Breast epithelium (tissue), 3 donors: ENCODE measurements around the gene MRPL11.

Experiments
- POLR2A ChIP-seq: fragments of 450-650 bp; IDR thresholded peaks from one replicate; pipeline ENCODE4 v1.6.1; 2016; ENCODE audit warnings: antibody characterized with exemption, mild to moderate bottlenecking, moderate library complexity
- POLR2AphosphoS5 ChIP-seq, 3 donors: sonication (generic); formaldehyde crosslinking; IDR thresholded peaks; one replicate each; pipeline ENCODE4 v1.6.1; 2017; ENCODE audit warnings: antibody characterized with exemption in 3 of 3
- TF ChIP-seq, protein P1 (sequence below), 3 donors: fragments of 450-650 bp; IDR thresholded peaks; one replicate each; pipeline ENCODE4 v1.5.1; 2016 to 2017; ENCODE audit warnings: antibody characterized with exemption in 3 of 3, mild to moderate bottlenecking in 3 of 3, moderate library complexity in 3 of 3

DNA sequence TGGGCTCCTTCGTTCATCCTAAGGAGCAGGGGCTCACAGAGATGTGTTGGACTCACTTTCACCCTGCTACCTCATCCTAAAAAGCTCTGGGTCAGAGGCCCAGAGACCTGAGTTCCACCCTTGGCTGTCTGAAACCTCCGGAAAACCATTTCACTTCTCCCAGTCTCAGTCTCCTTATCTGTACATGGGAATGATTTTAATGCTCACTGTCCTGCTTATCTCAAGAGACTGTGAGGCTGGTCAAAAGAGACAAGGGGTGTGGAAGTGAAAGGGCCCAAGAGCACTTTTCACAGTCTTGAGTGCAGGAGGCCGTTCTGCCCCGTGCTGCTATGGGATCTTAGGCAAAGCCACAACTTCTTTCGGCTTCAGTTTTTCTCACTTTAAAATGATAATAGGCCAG lies 31.0 kb downstream of the MRPL11 start:
- TF ChIP-seq POLR2A (no peak), POLR2AphosphoS5 (IDR thresholded peaks at IDR 0.05) (no peak)
- TF ChIP-seq, protein P1, sequence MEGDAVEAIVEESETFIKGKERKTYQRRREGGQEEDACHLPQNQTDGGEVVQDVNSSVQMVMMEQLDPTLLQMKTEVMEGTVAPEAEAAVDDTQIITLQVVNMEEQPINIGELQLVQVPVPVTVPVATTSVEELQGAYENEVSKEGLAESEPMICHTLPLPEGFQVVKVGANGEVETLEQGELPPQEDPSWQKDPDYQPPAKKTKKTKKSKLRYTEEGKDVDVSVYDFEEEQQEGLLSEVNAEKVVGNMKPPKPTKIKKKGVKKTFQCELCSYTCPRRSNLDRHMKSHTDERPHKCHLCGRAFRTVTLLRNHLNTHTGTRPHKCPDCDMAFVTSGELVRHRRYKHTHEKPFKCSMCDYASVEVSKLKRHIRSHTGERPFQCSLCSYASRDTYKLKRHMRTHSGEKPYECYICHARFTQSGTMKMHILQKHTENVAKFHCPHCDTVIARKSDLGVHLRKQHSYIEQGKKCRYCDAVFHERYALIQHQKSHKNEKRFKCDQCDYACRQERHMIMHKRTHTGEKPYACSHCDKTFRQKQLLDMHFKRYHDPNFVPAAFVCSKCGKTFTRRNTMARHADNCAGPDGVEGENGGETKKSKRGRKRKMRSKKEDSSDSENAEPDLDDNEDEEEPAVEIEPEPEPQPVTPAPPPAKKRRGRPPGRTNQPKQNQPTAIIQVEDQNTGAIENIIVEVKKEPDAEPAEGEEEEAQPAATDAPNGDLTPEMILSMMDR (IDR thresholded peaks at IDR 0.05): no peak
